Hepatocyte (in vitro differentiated cells): ENCODE data around the gene GALNT13. TPM values are rescaled to one million over a fixed set of nuclear protein-coding genes. Genes with fewer than 3 reads are reported as not detected.
"Not testable (repeated sequence)": the region's sequence is repeated elsewhere in the genome, so short reads cannot be mapped to it uniquely, and the experiment has no call there.

Experiments
- DNase-seq: peaks from one replicate; pipeline ENCODE4 v3.0.0-alpha.2; 2016; ENCODE audit warnings: low spot score
- H2AFZ ChIP-seq: fragments of 200-600 bp; sonication (generic); 2 replicates; pipeline ENCODE4 v1.6.0; 2016; ENCODE audit warnings: antibody characterized with exemption, mild to moderate bottlenecking
- H3K27ac ChIP-seq: fragments of 200-600 bp; sonication (generic); 2 replicates; pipeline ENCODE4 v1.5.1; 2016; ENCODE audit warnings: mild to moderate bottlenecking
- H3K27me3 ChIP-seq: fragments of 200-600 bp; sonication (generic); 2 replicates; pipeline ENCODE4 v1.6.1; 2016
- H3K36me3 ChIP-seq: fragments of 200-600 bp; sonication (generic); replicated peaks from 2 replicates; pipeline ENCODE4 v1.5.1; 2016; ENCODE audit warnings: low read depth; ENCODE audit not compliant: insufficient read depth
- H3K4me1 ChIP-seq: fragments of 200-600 bp; sonication (generic); 2 replicates; pipeline ENCODE4 v1.5.1; 2016; ENCODE audit warnings: mild to moderate bottlenecking, moderate library complexity; ENCODE audit not compliant: insufficient read depth
- H3K4me2 ChIP-seq: fragments of 200-600 bp; sonication (generic); 2 replicates; pipeline ENCODE4 v1.6.0; 2016
- H3K4me3 ChIP-seq: fragments of 200-600 bp; sonication (generic); 2 replicates; pipeline ENCODE4 v1.5.1; 2016; ENCODE audit warnings: mild to moderate bottlenecking
- H3K79me2 ChIP-seq: fragments of 200-600 bp; sonication (generic); 2 replicates; pipeline ENCODE4 v1.6.0; 2017; ENCODE audit warnings: mild to moderate bottlenecking
- H3K9me2 ChIP-seq: fragments of 200-600 bp; sonication (generic); replicated peaks from 2 replicates; pipeline ENCODE4 v1.6.0; 2017; ENCODE audit warnings: mild to moderate bottlenecking; ENCODE audit not compliant: insufficient read depth
- H3K9me3 ChIP-seq: fragments of 200-600 bp; sonication (generic); 2 replicates; pipeline ENCODE4 v1.5.1; 2016; ENCODE audit warnings: low read depth, mild to moderate bottlenecking
- H4K20me1 ChIP-seq: fragments of 200-600 bp; sonication (generic); 2 replicates; pipeline ENCODE4 v1.6.0; 2016; ENCODE audit warnings: mild to moderate bottlenecking; ENCODE audit not compliant: insufficient read depth, poor library complexity, severe bottlenecking
- EZH2 ChIP-seq: fragments of 200-600 bp; sonication (generic); IDR thresholded peaks from 2 replicates; pipeline ENCODE4 v1.6.1; 2016; ENCODE audit warnings: antibody characterized with exemption, mild to moderate bottlenecking, borderline replicate concordance
- EZH2phosphoT487 ChIP-seq: fragments of 200-600 bp; sonication (generic); IDR thresholded peaks from one replicate; pipeline ENCODE4 v1.6.1; 2018; ENCODE audit warnings: antibody characterized with exemption, mild to moderate bottlenecking, low read depth, moderate library complexity; ENCODE audit not compliant: unreplicated experiment, severe bottlenecking
- WGBS: methylation state at CpG from one replicate; pipeline ENCODE4 v1.1.6; 2016; ENCODE audit warnings: low lambda C conversion rate; ENCODE audit errors: missing lambda C conversion rate; 5-methylcytosine and 5-hydroxymethylcytosine counted together
- polyA plus RNA-seq: library from polyadenylated mRNA; unstranded; fragments of >200 nt; fragmentation: Nextera tagmentation; extraction: Ambion mirVana; gene quantifications from 2 replicates; pipeline ENCODE4 v1.2.1, GENCODE V29; 2016
- total RNA-seq: library from RNA; depleted of rRNA; stranded (reverse); fragments of >200 nt; gene quantifications from 2 replicates; pipeline ENCODE4 v1.2.3, GENCODE V29; 2014
- TF ChIP-seq, protein P1 (sequence below): fragments of 200-600 bp; sonication (generic); IDR thresholded peaks from 2 replicates; pipeline ENCODE4 v1.5.1; 2016; ENCODE audit warnings: antibody characterized with exemption, mild to moderate bottlenecking; ENCODE audit not compliant: poor library complexity

GALNT13 gene
- total and polyA plus RNA-seq, 2 experiments from 2014 or later = 25.6 to 53.5 TPM

DNA sequence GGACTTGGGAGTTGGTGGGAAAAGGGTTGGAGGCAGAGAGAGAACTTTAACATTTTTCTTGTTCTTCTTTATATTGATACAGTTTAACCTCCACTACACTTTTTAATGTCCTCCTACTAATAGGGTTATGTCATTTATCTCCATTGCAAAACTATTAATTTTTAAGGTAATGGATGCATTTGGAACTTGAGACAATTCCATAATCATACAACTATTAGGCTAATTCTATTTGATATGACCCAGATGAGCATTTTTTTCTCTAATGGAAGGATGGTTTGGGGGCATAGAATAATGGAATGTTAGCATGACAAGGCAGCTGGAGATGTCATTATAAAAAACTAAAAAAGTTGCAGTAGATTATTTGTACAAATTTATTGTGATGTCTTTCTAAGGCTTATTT lies 587.6 kb downstream of the GALNT13 start:
- no peaks in the 10 kb centered on the region for H4K20me1 ChIP-seq
- no peaks in the 10 kb centered on the region for H3K27me3 ChIP-seq
- H3K4me2 ChIP-seq = no peak overlapping the region
- TF ChIP-seq EZH2phosphoT487 = no peak
- TF ChIP-seq EZH2 = no peak
- TF ChIP-seq, protein P1, sequence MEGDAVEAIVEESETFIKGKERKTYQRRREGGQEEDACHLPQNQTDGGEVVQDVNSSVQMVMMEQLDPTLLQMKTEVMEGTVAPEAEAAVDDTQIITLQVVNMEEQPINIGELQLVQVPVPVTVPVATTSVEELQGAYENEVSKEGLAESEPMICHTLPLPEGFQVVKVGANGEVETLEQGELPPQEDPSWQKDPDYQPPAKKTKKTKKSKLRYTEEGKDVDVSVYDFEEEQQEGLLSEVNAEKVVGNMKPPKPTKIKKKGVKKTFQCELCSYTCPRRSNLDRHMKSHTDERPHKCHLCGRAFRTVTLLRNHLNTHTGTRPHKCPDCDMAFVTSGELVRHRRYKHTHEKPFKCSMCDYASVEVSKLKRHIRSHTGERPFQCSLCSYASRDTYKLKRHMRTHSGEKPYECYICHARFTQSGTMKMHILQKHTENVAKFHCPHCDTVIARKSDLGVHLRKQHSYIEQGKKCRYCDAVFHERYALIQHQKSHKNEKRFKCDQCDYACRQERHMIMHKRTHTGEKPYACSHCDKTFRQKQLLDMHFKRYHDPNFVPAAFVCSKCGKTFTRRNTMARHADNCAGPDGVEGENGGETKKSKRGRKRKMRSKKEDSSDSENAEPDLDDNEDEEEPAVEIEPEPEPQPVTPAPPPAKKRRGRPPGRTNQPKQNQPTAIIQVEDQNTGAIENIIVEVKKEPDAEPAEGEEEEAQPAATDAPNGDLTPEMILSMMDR = no peak
- no peaks in the 10 kb centered on the region for H3K9me3 ChIP-seq
- H3K27ac ChIP-seq = no peak overlapping the region
- H3K79me2 ChIP-seq = no peaks in the 10 kb centered on the region
- no peak overlapping the region for H2AFZ ChIP-seq
- no peaks in the 10 kb centered on the region for H3K4me1 ChIP-seq
- H3K36me3 ChIP-seq = no peaks in the 10 kb centered on the region
- H3K9me2 ChIP-seq = no peaks in the 10 kb centered on the region
- no peak overlapping the region for H3K4me3 ChIP-seq
- no peak for DNase-seq

DNA sequence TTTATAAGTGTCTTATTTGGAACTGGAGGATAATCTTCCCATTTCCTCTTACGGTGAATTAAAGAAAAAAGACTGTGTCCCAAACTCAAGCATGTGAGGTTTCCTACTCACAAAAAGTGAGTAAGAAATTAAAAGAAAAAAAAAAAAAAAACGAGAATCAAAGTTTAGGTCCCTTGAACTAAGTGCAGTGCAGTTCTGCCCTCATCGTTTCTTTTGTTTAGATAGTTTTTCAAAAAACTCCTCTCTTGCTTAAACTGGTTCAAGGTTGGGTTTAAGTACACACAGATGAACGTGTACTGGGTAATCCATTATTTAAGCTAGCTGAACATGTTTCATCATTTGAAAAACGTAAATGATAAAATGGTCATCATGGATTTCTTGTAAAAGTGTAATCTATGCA lies 590.9 kb downstream of the GALNT13 start:
- no peak overlapping the region for H3K4me2 ChIP-seq
- H3K4me3 ChIP-seq = no peak overlapping the region
- H2AFZ ChIP-seq = no peak overlapping the region
- TF ChIP-seq EZH2phosphoT487 = no peak
- no peak for TF ChIP-seq EZH2
- no peaks in the 10 kb centered on the region for H3K27me3 ChIP-seq
- H3K4me1 ChIP-seq = no peaks in the 10 kb centered on the region
- no peaks in the 10 kb centered on the region for H3K36me3 ChIP-seq
- no peak overlapping the region for H3K27ac ChIP-seq
- H3K9me3 ChIP-seq = no peaks in the 10 kb centered on the region
- no peaks in the 10 kb centered on the region for H3K9me2 ChIP-seq
- no peaks in the 10 kb centered on the region for H3K79me2 ChIP-seq
- 80% methylated on average over 5 of the region's 5 CpGs for WGBS
- DNase-seq = no peak
- no peaks in the 10 kb centered on the region for H4K20me1 ChIP-seq

DNA sequence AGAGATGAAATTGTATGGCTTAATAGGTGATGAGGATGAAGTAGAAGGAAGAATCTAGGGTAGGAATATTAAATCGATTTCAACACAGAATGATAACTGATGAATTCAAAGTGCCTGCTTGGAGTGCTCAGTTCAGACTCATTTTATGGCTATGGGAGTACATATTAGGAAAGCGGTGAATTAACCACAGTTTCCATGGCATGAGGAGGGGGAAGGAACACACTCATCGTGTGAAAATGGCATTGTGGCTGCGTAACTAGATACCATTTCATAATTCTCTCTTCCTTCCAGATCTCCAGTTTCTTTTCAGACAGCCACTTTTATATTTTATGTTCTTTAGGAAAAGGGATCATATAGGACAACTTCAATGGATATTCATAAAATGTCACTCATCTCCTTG lies 594.5 kb downstream of the GALNT13 start:
- TF ChIP-seq, protein P1 = no peak
- no peak for TF ChIP-seq EZH2
- no peak for TF ChIP-seq EZH2phosphoT487
- H3K4me1 ChIP-seq = no peaks in the 10 kb centered on the region
- H3K79me2 ChIP-seq = no peaks in the 10 kb centered on the region
- WGBS = 97% methylated on average over 4 of the region's 4 CpGs
- H3K27me3 ChIP-seq = no peaks in the 10 kb centered on the region
- no peak overlapping the region for H2AFZ ChIP-seq
- no peak overlapping the region for H3K4me3 ChIP-seq
- no peaks in the 10 kb centered on the region for H4K20me1 ChIP-seq
- no peaks in the 10 kb centered on the region for H3K36me3 ChIP-seq
- no peak overlapping the region for H3K4me2 ChIP-seq
- no peaks in the 10 kb centered on the region for H3K9me3 ChIP-seq
- DNase-seq = no peak
- no peak overlapping the region for H3K27ac ChIP-seq
- H3K9me2 ChIP-seq = no peaks in the 10 kb centered on the region

DNA sequence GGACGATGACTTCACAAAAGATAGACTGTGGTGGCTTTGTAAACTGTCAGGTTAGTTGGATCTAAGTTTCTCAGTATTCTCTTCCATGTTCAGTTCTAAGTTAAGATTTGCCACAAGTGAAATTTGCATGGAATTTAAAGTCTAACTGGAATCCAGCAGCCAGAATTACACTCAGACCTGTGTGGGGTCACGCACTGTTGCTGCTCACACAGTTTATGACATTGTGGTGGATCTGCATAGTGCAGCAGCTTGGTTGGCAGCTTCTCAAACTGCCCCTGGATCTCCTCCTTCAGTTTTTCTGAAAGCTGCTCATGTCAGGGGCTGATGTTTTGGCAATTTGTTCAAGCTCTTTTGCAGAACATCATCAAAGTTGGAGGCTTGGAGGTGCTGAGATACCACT lies 598.7 kb downstream of the GALNT13 start:
- no peaks in the 10 kb centered on the region for H3K9me2 ChIP-seq
- H3K36me3 ChIP-seq = no peaks in the 10 kb centered on the region
- no peak overlapping the region for H3K27ac ChIP-seq
- no peaks in the 10 kb centered on the region for H3K79me2 ChIP-seq
- no peak overlapping the region for H3K4me2 ChIP-seq
- TF ChIP-seq, protein P1 = no peak
- TF ChIP-seq EZH2 (no peak), EZH2phosphoT487 (no peak)
- H3K4me1 ChIP-seq = no peaks in the 10 kb centered on the region
- no peak for DNase-seq
- no peaks in the 10 kb centered on the region for H4K20me1 ChIP-seq
- no peaks in the 10 kb centered on the region for H3K27me3 ChIP-seq
- H2AFZ ChIP-seq = no peak overlapping the region
- 91% methylated on average over 2 of the region's 2 CpGs for WGBS
- no peak overlapping the region for H3K4me3 ChIP-seq
- H3K9me3 ChIP-seq = no peaks in the 10 kb centered on the region

DNA sequence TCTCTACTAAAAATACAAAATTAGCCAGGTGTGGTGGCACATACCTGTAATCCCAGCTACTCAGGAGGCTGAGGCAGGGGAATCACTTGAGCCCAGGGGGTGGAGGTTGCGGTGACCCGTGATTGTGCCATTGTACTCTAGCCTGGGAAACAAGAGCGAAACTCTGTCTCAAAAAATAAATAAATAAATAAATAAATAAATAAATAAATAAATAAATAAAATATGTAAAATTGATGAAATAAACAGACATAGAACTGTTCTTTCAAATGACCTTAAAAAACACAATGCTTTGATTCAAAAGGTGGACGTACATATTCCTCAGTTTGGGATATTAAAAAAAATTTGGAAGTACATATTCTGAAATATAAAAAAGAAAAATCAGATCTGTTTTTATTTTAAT lies 599.8 kb downstream of the GALNT13 start:
- H3K4me3 ChIP-seq, H3K27ac ChIP-seq, H3K36me3 ChIP-seq, H2AFZ ChIP-seq, H3K9me2 ChIP-seq, H3K27me3 ChIP-seq, H3K9me3 ChIP-seq, H3K79me2 ChIP-seq, H4K20me1 ChIP-seq, H3K4me1 ChIP-seq, DNase-seq, H3K4me2 ChIP-seq: not testable (repeated sequence)
- 98% methylated on average over 4 of the region's 4 CpGs for WGBS
